Measurements from ENCODE around the gene UST.
A peak's percentile ranks its signal among the peaks of the same experiment; 100 is the strongest.
"Not testable (repeated sequence)": the region's sequence is repeated elsewhere in the genome, so short reads cannot be mapped to it uniquely, and the experiment has no call there.

Gene UST

DNA sequence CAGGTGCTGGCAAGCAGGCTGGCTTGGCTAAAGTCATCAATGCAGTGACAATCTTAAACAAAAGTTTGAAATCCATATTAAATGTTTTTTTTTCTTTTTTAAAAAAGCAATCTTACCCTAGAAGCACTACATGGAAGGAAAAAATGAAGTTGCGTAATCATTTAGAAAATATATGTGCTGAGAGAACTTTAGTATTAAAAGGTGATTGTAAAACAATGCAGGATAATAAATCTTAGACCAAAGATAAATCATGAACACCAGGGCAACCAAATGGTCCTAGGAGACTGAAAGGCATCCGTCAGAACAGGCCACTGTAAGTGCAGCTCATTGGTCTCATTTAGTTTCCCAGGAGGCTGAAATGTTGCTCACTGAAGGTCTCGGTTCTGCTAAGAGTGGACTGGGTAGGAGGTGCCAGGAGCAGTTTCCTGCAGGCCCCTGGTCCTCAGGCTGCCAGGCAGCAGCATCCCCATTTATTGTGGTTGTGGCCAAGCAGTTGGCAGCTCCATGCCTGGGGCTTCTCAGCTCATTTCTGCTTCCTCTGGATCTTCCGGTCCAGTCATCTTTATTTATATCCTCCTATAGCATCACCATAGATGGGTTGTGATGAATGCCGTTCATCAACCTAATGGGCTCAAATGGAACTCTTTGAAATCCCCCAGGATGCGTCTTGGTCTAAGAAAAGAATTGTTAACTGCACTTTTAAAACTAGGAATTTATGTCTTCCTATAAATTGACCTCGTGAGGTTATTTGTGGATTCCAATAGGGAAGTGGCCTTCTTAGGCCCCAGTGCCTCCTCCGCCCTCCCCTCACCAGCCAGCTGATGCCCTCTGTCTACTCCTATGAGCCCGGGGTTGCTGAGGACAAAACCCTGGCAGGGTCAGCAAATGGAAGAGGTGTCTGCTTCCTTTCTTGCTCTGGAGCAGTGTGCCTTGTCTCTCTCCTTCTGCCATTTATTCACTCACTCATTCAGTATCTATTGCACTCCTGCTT lies 269.0 kb downstream of the UST start:
- no peak for DNase-seq

DNA sequence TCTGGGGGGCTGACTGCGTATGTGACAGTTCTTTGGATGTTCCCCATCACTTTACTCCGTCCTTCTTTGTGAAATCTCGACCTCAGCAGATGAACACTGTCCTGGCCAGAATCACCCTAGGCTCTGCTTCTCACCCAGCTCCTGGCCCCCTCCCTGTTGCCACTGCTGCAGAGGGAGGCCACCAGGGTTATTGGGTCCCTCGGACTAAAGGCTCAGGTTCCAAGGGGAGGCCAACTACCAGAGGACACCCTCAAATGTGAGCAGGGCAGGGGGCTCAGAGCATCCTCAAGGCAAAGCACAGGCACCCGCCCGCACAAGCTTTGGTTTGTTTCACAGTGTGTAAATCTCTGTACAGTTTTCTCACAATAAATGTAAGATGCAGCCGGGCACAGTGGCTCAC lies 269.9 kb downstream of the UST start:
- no peak for DNase-seq

DNA sequence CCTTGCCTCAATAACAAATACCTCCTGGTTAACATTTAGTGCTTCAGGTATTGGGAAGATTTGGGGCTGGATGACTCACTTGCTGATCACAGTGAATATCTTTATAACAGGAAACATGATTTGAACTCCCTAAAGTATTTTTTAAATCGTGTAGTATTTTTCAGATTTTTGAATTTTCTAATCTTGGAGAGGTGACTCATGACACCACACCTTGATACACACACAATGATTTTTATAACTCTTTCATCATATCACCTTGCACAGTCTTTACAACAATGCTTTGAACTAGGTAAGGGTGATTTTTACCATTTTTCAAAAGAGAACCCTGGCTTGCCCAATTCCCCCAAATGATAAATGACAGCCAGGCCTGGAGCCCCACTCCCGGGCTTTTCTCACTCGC lies 273.5 kb downstream of the UST start:
- DNase-seq = no peak

DNA sequence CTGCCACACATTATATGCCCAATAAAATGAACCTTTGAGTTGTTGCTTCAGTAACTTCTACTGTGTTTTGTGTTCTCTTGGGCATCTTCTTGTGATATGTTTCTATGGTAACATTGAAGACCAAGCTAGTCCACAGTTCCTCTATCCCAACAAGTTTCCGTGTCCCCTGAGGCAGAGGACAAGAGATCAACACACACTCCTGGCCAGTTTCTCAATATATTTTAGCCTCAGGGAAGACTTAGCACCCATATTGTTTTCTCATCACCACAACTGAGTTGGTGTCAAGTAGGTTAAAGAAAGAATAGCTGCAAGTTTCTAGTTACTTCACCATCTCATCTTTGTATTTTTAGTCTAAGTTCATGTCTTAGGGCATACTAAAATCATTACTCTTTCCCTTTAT lies 277.5 kb downstream of the UST start:
- no peak for DNase-seq

DNA sequence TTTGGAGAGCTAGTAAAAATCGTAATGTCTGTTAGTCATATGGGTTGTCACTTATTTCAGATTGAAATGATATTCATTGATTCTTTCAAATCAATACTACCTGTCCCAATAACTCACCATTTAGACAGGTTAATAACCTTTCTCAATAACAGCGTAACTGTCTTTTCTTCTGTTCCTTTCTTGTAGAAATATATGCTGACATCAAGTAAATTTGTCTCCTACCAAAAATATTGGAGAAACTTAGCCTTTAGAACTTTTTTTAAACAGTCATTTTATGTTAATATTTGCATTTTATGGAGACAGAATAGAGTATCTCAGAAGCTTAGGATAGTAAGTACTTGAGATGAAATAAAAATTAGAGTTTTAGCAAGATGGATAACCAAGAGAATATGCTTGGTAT lies 278.2 kb downstream of the UST start:
- DNase-seq = no peak

DNA sequence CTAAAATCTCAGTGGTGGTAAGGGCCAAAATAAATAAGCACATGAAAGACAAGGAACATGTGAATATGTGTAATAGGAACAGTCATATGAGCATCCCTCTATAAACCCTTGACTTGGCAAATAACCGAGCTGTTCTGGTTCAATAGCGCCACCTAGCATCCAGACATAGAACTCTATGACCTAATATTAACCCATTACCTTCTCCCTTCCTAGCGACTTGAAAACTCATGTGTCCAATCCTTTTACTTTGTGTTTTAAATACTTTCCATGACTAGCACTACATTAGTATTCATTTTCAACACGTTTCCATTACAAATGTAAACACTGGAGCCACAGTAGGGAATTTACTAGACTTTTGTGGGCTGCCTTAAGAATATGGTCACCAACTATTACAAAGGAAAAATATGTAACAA lies 279.7 kb downstream of the UST start:
- no peak for DNase-seq

DNA sequence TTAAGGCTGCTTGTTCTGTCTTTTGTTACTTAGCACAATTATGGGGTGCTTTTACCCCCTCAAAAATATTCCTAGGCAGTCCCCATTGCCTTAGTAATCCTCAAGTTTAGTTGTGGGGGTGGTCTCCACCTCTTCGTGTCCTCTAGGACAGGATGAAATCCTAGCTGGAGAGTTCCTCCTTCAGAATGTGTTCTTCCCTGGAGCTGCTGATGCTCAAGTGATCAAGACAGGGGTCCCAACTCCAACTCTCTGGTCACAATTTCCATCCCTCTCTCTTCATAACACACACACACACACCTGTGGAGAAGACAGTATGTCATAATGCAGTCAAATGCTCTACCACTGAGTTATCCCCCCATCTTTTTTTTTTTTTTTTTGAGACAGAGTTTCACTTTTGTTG lies 280.7 kb downstream of the UST start:
- no peak for DNase-seq

DNA sequence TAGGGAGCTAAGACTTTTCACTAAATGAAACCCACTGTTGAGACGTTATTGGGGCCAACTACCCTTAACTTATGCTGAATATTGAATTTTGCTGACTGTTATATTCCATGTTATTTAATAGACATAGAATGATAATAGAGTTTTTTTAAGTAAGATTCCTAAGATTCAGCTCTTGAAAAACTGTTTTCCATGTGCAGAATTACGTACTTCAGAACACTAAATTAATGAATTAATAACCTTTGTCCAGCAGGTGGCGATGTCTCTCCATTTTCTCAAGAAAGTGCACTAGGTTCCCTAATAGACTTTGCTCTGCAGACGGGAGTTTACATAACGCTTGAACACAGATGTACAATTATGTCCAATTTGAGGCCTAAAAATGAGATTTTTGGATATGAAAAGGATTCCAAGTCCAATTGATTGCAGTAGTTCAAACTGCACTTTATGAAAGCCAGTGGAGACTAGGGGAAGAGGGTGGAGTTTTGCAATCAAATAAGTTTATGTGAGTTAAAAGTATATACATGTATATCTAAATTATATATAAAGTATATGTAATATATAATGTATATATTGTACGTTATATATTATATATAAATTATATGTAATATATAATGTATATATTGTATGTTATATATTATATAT lies 282.1 kb downstream of the UST start:
- peak; percentile 79 for DNase-seq

DNA sequence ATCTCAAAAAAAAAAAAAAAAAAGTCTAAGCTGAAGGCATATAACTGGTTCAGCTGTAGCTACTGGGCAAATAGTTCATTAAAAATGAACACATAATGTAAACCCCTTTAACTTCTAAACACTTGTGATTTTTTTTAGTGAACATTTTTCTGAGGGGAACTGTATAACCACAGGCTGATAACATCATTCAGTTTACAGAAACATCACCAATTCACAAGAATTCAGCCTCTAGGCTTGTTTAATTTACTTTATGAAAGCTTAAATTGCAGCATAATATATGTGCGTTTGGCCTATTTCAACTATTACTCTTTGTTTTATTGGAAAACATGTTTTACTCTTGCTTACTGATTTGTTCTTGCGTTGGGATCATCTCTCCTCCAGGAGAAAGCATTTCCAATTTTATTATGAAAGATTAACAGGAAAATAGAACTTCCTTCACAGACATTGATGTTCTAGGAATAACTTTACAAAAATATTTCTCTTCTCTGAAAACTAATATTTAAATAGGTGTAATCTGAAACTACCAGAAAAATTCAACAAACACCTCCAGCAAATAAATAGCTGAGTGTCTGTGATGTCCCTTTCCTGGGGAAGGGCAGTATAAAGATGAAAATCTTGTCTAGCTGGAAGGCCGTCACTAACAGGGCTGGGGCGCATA lies 284.5 kb downstream of the UST start:
- no peak for DNase-seq

DNA sequence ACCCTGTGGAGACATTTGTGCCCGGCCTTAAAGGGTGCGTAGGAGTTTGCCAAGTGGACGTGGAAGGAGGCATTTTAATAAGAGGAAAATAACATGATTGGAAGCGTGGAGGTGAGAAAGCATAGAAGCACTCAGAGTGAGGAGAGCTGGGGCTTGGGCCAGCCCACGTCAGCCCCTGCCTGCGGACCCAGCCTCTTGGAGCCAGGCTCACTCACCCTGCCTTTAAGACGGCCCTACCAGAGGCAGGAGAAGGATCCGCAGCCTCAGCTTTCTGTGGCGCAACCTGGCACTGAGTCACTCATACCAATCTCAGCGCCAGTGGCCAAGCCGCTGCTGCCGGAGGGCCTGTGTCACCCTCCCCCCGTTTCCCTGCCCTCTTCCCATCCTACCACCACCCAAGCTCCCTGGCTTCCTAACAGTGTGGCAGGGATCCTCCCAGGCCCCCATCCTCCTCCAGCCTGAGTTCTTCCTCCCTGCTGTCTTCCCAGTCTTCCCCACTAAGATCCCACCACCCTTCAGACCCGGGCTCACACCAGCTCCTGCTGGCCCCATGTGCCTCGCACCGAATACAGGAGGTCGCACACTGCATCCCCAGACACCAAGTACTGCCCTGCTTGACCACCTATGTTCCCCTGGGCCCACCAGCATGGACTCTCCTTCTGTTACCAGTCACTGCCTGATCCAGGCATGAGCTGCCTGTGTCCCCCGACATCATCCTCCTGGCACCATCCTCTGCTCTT lies 285.2 kb downstream of the UST start:
- DNase-seq = no peak

DNA sequence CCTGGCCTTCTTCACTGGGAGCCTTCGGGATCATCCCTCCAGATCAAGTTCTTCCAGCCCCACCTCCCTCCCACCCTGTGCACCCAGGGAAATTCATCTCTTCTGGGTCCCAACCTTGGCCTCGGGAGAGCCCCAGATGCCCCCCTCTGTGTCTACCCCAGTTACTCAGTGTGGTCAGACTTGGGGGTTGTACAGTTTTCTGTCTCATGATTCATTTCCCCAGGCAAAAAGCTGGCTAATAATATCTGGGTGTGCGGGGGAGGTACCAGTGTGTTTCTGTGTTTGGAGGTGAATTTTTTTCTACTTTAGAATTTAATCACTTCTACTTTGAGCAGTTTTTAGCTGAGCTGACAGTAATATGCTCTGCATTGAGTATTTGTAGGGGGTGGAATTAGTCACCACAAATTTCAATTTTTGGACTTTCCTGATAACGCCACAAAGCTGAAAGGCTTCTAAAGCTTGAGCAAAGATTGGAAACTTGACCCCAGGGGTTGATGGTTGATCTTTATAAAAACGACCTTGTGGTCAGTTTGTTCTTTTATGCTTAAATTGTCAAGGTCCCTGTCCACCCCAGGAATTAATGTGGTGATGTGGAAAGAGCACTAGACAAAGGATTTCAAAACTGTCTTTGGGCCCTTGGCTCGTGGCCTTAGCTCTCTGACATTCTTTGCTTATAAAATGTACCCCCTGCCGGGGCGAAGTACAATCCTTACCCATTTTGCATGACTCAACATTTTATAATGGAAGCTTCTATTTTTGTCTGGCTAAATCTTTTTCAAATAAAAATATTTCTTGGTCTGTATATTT lies 286.0 kb downstream of the UST start:
- DNase-seq = no peak

DNA sequence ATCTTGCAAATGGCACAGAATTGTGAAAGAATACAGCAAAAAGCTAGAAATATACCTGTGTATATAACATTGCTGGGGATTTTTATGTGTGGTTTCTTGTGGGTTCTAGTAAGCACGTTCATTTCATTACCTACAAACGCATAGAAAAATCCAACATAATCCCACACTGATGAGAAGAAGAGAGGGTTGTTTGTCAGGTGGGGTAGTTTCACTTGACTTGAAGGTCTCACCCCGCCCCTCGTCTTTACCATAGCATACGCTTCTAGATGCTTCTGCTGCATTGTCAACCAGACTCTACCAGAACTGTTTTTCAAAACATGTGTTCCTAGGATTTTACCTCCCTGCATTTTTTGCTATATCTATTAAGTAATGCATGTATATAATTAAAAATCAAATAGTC lies 286.6 kb downstream of the UST start:
- no peak for DNase-seq

DNA sequence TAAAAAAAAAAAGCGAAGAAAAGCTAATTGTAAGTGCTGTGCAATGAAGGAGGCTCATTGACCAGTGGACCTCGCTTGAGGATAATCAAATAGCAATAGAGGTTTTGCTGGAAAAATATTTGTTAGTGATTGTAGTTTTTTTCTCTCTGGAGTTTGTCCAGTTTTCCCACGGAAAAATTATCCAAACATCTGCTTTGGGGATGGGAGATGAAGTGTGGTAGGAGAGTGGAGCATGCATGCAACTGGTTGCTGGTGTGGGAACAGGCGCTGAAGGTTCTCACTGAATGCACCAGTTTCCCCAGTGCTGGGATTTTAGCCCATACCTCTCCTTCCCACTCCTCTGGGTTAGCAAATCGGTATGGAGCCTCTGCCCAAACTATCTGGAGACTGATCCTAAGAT lies 288.9 kb downstream of the UST start:
- no peak for DNase-seq

DNA sequence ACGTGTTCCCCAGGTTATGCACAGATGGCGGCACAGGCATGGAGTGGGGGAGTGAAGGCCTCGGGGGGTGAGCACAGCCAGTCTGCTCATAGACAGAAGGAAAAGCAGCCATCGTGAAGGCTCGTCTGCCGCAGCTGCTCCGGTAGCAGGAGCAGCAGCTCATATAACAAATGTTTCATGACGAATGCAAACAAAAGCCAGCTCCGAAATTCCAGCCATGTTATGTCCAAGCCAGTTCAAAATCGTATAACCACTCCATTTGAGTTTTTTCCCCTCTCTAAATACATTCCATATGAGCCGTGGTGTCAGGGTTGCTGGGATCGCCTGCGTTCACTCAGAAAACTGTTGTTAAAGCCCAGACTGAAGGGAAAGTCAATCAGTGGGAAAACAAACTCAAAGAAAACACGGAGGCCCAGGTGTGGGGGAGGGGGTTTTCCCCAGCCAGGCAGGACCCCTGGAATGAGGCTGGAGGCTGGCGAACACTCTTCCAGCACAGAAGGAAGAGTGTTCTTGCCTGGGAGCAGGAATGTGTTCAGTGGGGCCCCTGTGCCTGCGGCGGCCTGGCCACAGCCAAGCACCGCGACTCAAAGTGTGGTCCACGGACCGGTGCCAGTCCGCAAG lies 290.3 kb downstream of the UST start:
- no peak for DNase-seq

DNA sequence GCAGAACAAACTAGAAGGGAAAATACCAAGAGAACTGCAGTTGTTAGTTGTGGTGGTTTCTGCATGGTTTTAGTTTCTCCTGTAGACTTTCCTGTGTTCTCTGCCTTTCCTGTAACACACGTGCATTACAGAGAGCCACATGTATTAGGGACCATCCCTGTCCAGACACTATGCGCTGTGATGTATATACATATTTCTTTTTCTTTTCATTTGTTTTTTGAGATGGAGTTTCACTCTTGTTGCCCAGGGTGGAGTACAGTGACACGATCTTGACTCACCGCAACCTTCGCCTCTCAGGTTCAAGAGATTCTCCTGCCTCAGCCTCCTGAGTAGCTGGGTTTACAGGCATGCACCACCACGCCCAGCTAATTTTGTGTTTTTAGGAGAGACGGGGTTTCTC lies 292.2 kb downstream of the UST start:
- DNase-seq = not testable (repeated sequence)

DNA sequence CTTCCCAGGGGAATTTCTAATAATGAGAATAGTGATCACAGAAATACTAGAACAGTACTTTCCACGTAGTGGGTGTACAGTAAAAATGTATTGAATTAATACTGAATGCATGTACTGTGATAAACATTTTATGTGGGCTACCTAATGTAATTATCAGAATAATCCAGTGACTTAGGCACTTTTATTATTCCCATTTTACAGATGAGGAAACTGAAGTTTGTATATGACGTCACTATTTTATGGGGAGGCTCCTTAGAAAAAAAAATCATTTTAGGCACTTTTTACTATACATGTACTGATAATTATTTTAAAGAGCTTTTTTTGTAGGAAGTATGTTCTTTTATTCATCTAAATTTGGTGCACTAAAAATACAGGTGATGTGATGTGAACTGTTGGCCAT lies 295.1 kb downstream of the UST start:
- DNase-seq = no peak

DNA sequence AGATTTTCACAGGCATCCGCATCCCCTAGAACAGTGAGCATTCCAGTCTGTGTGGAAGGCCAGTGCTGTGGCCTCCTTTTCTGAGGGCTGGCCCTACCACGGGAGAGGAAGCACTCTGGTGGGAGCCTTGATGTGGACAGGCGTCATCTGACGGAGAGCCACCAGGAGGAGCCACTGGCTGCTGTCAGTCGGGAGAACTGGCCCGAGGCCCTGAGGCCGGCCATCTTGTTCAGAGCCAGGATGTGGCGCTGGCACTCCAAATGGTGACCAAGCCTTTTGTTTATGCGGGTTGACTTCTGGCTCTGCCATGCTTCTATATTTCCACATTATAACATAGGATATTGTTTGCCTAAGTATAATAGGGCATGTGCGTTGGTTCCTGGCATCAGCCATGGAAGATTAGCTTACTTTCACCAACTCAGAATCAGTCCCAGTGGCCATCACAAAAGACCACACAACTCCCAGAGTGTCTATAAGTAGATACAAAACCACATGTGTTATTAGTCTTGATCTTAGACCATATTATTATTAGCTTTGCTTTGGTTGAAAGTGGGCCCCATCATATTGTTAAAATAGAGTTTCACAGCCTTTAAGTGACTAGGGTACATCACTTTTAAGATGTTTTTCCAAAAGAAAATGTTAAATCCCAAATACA lies 296.8 kb downstream of the UST start:
- no peak for DNase-seq

DNA sequence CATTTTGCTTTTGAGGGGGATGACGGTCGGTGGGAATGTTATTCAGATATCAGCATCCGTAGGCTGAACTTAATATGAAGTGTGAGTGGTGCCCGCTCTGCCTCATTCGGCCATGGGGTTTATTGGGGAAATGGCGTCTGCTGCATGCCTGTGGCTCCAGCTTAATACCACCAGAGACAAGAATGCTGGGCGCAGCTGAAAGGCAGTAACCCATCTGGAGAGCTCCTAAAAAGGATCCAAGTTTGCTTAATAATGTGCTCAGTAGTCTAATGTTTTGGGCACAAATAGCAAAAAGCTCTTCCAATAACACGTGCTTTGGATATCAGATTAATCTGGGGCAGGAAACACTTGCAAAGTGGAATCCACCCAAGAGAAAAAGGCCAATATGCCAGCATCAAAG lies 297.7 kb downstream of the UST start:
- no peak for DNase-seq

DNA sequence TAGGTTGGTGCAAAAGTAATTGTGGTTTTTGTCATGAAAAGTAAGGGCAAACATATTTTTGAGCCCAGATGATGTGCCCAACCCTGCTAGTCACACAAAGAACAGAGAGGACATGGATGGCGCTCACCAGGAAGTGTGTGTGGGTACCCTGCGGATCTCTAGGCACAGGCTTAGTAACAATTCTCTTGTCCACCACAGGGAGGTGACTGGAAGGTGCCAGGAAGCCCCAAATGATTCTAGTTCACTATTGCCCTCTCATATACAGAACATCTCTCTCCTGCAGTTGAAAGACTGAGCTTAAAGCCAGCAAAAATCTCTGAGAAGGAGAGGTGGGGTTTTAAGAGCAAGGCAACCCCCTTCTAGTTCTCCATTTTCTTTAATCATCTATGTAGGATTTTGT lies 298.6 kb downstream of the UST start:
- no peak for DNase-seq

DNA sequence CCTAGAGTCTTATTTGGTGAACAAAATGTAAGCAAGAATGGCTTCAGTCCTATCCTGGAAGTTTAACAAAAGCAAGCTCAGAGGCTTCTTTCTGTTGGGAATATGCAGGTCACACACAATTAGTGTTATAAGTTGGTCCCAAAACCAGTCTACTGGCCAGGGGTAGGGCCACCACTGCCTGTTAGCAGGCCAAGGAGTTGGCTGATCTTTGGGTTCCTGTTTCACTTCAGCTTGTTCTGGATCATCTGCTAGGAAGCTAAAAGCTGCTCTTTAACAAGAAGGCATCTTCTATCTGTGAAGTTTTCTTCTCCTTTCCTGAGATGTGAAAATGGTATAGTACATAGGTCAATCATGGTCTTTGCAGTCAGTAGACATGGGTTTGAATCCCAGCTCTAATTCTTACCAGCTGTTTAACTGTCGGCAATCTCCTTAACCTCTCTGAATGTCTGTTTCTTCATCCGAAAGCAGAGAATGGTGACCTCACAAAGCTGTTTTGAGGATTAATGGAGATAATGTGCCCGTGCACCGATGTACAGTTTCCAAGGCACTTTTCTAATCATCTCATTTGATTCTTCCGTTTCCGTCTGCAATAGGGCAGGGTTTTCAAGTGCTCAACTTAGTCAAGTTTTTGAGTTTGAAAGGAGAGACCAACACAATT lies 299.5 kb downstream of the UST start:
- DNase-seq = no peak

DNA sequence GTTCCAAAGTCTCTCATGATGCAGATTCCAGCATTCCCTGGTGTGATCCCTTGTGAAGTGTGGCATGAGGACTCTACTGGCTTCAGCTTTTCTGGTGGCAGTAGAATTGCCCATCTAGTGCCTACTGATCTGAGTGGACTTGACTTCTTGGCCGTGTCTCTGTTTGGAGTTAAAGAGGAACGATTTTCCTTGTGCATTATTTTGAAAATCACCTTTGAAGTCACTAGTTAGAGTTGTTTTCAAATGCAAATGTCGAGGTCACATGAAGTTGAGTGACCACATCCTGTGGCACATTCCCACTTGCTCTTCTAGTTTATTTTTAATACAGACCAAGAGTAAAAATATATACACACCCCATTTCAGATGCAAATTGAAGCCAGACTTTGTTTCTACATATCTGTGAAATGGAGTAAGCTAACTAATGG lies 300.0 kb downstream of the UST start:
- DNase-seq = no peak

All from NCI-H1436 (cell line).